Ovary (tissue), 3 donors: ENCODE measurements around the gene UBE2I.

Experiments used
- CTCF ChIP-seq, 3 donors: fragments of 450-650 bp in 2 of 3; fragments of 200-600 bp in 1 of 3; IDR thresholded peaks; one replicate each; pipeline versions ENCODE4 v1.5.1 to v1.8.0; 2016 to 2022; ENCODE audit warnings: antibody characterized with exemption in 3 of 3, mild to moderate bottlenecking in 1 of 3
- POLR2A ChIP-seq: fragments of 450-650 bp; IDR thresholded peaks from one replicate; pipeline ENCODE4 v1.6.1; 2017; ENCODE audit warnings: antibody characterized with exemption, mild to moderate bottlenecking, moderate library complexity
- donor health status: DM: no; HTN: no; CAD: no.

DNA sequence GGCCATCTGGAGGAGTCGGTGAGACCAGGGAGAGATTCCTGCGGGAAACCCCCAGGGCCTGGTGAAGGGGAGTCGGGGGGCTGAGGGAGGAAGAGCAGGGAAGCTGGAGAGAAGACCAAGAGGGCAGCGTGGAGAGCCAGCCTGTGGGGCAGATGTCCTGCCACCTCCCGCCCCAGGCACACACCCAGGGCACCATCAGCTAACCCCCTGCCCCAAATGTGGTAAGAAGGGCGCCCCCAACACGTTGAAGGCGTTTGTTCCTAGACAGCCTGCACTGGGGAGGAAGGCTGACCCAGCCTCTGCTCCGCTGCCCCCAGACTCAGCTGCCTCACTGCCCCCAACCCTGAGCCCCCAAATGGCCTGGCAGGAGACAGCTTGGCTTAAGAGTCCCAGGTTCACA lies 25.3 kb downstream of the UBE2I start:
- no peak for TF ChIP-seq CTCF (IDR thresholded peaks at IDR 0.05)
- TF ChIP-seq POLR2A, result no peak
